Effector memory CD8-positive, alpha-beta T cell (primary cell): ENCODE results near the gene RBP3.

ENCODE experiments used
- ATAC-seq: fragments of 150-1000 bp; cut with Tn5 transposase; replicated peaks from 2 replicates; pipeline ENCODE4 v1.10.0; 2021; ENCODE audit warnings: mild to moderate bottlenecking, moderate library complexity
- DNase-seq, 3 experiments: peaks; one replicate each; pipeline ENCODE4 v3.0.0; 2021
- H3K27ac Mint-ChIP-seq, 2 donors: one replicate each; pipeline ENCODE4 v1.8.0; 2022; ENCODE audit warnings: mild to moderate bottlenecking in 2 of 2, mixed read lengths in 2 of 2, moderate library complexity in 2 of 2
- H3K27me3 Mint-ChIP-seq, 2 donors: one replicate each; pipeline ENCODE4 v1.8.0; 2022; ENCODE audit warnings: mixed read lengths in 2 of 2
- H3K36me3 Mint-ChIP-seq: one replicate; pipeline ENCODE4 v1.8.0; 2022; ENCODE audit warnings: mild to moderate bottlenecking, moderate library complexity, mixed read lengths; ENCODE audit not compliant: insufficient read depth
- H3K4me1 Mint-ChIP-seq, 2 donors: one replicate each; pipeline ENCODE4 v1.8.0; 2022; ENCODE audit warnings: low read depth in 2 of 2, mixed read lengths in 2 of 2
- H3K4me3 Mint-ChIP-seq, 2 donors: one replicate each; pipeline ENCODE4 v1.8.0; 2022; ENCODE audit warnings: mild to moderate bottlenecking in 2 of 2, mixed read lengths in 2 of 2, moderate library complexity in 2 of 2
- H3K9me3 Mint-ChIP-seq, 2 donors: one replicate each; pipeline ENCODE4 v1.8.0; 2022; ENCODE audit warnings: mixed read lengths in 2 of 2

The RBP3 gene

DNA sequence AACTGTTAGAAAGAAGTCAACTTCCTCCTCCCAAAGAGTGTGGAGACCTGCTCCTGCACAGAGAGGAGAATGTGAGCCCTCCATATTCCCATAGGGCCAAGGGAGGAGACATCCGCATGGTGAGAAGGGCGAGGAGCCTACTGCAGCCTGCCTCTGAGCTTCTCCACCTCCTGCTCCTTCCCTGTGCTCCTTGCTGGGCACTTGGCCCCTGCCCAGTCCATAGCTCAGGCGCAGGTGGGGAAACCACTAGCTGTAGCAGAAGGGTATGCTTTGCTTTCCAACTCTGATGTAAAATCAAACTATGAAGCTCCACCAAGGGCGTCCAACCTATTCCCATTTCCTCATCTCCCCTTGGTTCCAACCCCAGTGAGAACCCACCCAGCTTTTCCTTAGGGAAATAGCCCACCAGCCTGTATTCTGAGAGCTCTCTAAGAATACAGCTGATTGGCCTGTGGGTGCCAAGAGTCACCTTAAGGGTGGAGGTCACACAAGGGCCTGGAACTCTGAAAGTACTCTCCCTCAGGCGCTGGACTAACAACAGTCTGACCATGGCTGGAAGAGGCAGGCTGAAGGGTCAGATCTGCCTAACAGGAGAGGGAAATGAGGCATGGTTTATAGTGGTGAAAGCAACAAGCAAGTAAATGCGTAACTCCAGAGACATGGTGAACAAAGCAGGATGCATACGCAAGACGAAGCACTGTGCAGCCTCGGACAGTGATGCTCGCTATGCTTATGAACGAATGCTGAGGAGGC, 22.0 kb downstream of the RBP3 start:
- ATAC-seq, result no peak
- Mint-ChIP-seq H3K4me1 (peaks cover 0 to 2% of the 10 kb centered on the region in 2 donors), H3K27ac (no peak overlapping the region), H3K9me3 (no peaks in the 10 kb centered on the region), H3K36me3 (no peaks in the 10 kb centered on the region), H3K27me3 (peaks cover 5 to 27% of the 10 kb centered on the region in 2 donors), H3K4me3 (no peak overlapping the region)
- no peak for DNase-seq

DNA sequence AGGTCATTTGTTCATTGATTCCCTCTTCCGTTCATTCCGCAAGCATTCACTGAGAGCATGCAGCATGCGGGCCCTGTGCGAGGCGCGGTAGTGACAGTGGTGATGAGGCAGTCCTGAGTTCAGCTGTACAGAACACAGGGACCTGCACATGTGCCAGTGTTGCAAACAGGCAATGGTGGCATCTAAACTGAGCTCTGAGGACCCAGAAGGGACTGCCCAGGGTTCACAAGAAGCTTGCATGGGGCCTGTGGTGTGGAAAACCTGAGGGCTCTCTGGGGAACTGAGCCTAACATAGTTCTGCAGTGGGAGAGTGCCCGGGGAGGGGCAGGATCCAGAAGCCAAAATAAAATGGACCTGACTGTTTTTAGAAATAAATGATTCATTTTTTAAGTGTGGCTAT, 22.7 kb downstream of the RBP3 start:
- H3K27me3 Mint-ChIP-seq, result peaks cover 9 to 27% of the 10 kb centered on the region in 2 donors

GRCh38 chr10:47371629-47372485, 23.7 kb downstream of the RBP3 start:
- no peaks in the 10 kb centered on the region for H3K36me3 Mint-ChIP-seq
- no peaks in the 10 kb centered on the region for H3K9me3 Mint-ChIP-seq
- peaks cover 0 to 2% of the 10 kb centered on the region in 2 donors for H3K4me1 Mint-ChIP-seq
- H3K27me3 Mint-ChIP-seq, result peaks cover 14 to 33% of the 10 kb centered on the region in 2 donors
- no peak overlapping the region for H3K4me3 Mint-ChIP-seq
- no peak for DNase-seq
- no peak overlapping the region for H3K27ac Mint-ChIP-seq
- no peak for ATAC-seq

More for the DNA sequence above, 22.7 kb downstream of the RBP3 start:
- DNase-seq, result no peak
- no peak overlapping the region for H3K27ac Mint-ChIP-seq
- peaks cover 0 to 2% of the 10 kb centered on the region in 2 donors for H3K4me1 Mint-ChIP-seq
- H3K9me3 Mint-ChIP-seq, result no peaks in the 10 kb centered on the region
- H3K4me3 Mint-ChIP-seq, result no peak overlapping the region
- ATAC-seq, result no peak
- H3K36me3 Mint-ChIP-seq, result no peaks in the 10 kb centered on the region

DNA sequence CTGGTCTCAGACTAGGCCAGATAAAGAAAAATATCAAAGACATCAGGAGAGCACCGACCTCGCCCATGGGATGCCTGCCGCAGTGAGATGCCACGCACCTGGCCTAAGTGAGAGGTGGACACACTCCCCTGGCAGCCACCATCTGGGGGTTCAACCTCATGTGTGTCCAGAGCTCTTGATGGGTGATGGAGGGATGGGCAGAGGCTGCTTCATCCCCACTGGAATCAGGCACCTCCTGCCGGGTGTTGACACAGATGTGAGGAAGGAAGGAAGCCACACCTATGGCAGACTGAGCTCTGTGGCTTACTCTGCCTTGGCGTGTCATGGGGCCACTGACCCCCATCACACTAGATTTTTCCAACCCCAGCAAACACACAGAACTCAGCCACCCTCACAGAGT, 24.6 kb downstream of the RBP3 start:
- H3K9me3 Mint-ChIP-seq, result no peaks in the 10 kb centered on the region

DNA sequence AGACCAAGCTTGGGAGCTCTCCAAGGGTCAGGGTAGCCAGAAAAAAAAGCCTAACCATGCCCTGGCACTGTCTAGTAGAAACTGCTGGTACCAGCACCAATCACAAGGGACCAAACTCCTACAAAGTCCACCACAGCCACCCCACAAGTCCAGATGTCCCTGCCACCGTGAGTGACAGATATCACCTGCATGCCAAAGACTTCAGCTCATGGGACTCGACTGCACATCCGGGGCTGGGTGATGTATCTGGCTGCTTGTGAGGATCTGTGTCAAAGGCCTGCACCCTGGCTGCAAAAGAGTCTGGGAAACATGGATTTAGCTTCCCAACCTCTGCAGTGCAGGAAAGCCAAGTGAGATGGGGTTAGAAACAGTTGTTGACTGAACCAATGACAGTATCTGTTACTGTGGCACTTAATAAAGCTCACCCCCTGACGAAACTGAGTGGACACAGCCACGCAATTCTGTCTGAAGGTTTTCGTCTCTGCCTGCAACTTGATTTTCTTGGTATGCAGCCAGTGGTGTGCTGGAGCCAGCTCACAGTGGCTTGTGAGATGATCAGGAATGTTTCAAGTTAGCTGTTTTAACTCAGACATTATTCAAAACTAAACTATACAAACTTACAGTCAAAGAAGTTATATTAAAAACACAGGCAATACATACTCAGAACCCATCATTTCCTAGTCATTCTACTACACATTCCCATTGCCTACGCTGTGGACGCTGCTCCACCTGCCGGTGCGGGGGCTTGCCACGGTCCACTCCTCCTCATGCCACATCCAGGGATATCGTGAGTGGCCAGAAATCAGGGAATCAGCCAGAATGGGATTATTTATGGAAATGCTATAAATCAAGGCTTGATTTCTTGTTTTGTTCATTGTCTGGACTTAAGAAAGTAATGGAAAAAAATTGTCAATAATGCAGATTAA, 26.7 kb downstream of the RBP3 start:
- H3K27me3 Mint-ChIP-seq, result peaks cover 38 to 63% of the 10 kb centered on the region in 2 donors
- no peaks in the 10 kb centered on the region for H3K9me3 Mint-ChIP-seq
- no peak overlapping the region for H3K27ac Mint-ChIP-seq
- H3K4me3 Mint-ChIP-seq, result no peak overlapping the region
- H3K36me3 Mint-ChIP-seq, result no peaks in the 10 kb centered on the region
- peaks cover 0 to 4% of the 10 kb centered on the region in 2 donors for H3K4me1 Mint-ChIP-seq
- ATAC-seq, result no peak
- no peak for DNase-seq

More for the DNA sequence above, 24.6 kb downstream of the RBP3 start:
- Mint-ChIP-seq H3K27me3 (peaks cover 22 to 42% of the 10 kb centered on the region in 2 donors), H3K4me1 (peaks cover 0 to 4% of the 10 kb centered on the region in 2 donors), H3K36me3 (no peaks in the 10 kb centered on the region), H3K27ac (no peak overlapping the region), H3K4me3 (no peak overlapping the region)
- ATAC-seq (no peak), DNase-seq (no peak)

DNA sequence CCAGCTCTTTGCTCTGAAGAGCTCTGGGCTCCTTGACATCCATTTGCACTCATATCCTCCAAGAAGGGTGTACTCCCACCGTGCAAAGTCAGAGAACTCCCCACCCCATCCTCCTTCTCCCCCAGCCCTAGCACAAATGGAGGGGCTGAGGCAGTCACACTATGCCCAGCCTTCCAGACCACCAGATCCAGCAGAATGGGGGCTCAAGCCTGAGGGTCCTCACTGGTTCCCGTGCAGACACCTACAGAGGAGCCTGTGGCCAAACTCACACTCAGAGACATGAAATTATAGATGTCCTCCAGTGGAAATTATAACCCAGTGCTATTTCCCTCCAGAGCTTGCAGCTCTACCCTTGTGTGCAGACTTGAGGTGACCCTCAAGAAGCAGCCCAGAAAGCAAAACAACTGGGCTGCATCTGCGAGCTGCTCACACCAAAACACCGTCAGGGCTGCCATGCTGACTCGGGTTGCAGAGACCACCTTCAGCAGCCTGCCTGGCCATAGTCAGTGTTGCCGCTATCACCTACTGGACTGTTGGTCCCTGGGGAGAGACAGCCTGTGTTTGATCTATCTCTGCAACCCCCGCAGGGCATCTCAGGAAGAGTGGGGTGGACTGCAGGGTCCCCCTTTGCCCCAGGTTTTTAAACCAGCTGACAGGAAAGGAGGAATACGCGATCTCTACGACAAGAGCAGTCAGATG, 28.5 kb downstream of the RBP3 start:
- Mint-ChIP-seq H3K27me3 (peaks cover 49 to 81% of the 10 kb centered on the region in 2 donors), H3K4me1 (peaks cover 0 to 4% of the 10 kb centered on the region in 2 donors)

DNA sequence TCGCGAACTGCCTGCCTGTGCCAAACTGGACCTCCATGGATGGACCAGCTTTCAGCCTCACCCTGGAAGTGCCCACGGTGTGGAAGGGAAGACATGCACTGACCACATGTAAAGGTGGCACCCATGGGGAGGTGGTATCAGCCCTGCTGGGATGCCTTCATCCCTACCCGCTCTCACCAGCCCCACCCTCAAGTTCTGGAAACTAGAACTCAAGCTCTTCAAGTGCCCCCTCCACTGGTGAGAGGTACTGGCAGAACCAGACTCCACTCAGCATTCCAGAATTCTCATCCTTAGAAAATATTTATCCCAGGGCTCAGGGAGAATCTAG, 30.0 kb downstream of the RBP3 start:
- H3K4me1 Mint-ChIP-seq, result peaks cover 0 to 2% of the 10 kb centered on the region in 2 donors
- no peak overlapping the region for H3K4me3 Mint-ChIP-seq
- no peak for ATAC-seq
- no peak for DNase-seq
- H3K27ac Mint-ChIP-seq, result no peak overlapping the region
- no peaks in the 10 kb centered on the region for H3K9me3 Mint-ChIP-seq
- peaks cover 57 to 88% of the 10 kb centered on the region in 2 donors for H3K27me3 Mint-ChIP-seq
- H3K36me3 Mint-ChIP-seq, result no peaks in the 10 kb centered on the region

More for the DNA sequence above, 28.5 kb downstream of the RBP3 start:
- H3K4me3 Mint-ChIP-seq, result no peak overlapping the region
- no peak overlapping the region for H3K27ac Mint-ChIP-seq
- ATAC-seq (no peak), DNase-seq (no peak)
- no peaks in the 10 kb centered on the region for H3K36me3 Mint-ChIP-seq
- no peaks in the 10 kb centered on the region for H3K9me3 Mint-ChIP-seq

- peaks cover 64 to 89% of the 10 kb centered on the region in 2 donors for H3K27me3 Mint-ChIP-seq
- H3K36me3 Mint-ChIP-seq, result no peaks in the 10 kb centered on the region
- peaks cover 4 to 8% of the 10 kb centered on the region in 2 donors for H3K4me1 Mint-ChIP-seq
- no peak overlapping the region for H3K27ac Mint-ChIP-seq
- DNase-seq (no peak), ATAC-seq (no peak)
- no peaks in the 10 kb centered on the region for H3K9me3 Mint-ChIP-seq
- no peak overlapping the region for H3K4me3 Mint-ChIP-seq
These were observed 30.7 kb downstream of the RBP3 start for GRCh38 chr10:47378606-47379444.

DNA sequence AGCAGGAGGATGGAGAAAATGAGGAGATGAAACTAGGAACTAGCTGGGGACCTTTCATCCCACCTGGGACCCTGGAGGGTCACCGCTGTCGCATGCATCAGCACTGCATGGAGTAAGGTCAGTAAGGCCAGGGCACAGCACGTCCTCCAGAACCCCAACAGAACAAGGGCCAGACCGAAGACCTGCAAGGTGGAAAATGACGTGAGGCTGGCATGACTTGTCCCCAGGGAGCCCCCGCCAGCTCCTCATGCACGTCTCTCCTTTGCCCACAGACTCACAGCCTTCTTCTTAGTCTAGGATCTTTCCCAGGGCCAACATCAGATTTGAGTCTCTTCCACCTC, 31.3 kb downstream of the RBP3 start:
- Mint-ChIP-seq H3K27me3 (peaks cover 67 to 94% of the 10 kb centered on the region in 2 donors), H3K4me1 (peaks cover 6 to 9% of the 10 kb centered on the region in 2 donors)

DNA sequence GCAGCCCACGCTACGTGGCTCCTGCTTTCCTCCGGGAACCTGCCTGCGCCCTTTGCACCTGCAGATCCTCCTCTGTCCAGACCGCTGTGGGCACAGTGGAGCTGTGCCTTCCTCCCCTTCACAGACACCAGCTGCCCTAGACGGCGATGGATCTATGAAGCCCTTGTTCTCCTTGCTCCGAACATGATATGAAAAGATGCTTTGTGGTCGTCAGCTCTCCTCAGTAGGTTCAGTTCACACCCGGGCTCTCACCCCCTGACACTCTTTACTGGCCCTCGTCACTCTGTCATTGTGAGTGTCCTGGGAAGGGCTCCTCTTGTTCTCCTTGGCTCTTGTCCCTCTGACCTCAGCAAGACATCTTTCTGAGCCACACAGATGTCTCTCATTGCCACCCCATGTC, 31.7 kb downstream of the RBP3 start:
- peaks cover 70 to 95% of the 10 kb centered on the region in 2 donors for H3K27me3 Mint-ChIP-seq
- DNase-seq (no peak), ATAC-seq (no peak)
- no peaks in the 10 kb centered on the region for H3K36me3 Mint-ChIP-seq
- H3K27ac Mint-ChIP-seq, result no peak overlapping the region
- no peak overlapping the region for H3K4me3 Mint-ChIP-seq
- no peaks in the 10 kb centered on the region for H3K9me3 Mint-ChIP-seq
- H3K4me1 Mint-ChIP-seq, result peaks cover 10 to 12% of the 10 kb centered on the region in 2 donors

More for the DNA sequence above, 31.3 kb downstream of the RBP3 start:
- ATAC-seq (no peak), DNase-seq (no peak)
- H3K36me3 Mint-ChIP-seq, result no peaks in the 10 kb centered on the region
- no peaks in the 10 kb centered on the region for H3K9me3 Mint-ChIP-seq
- no peak overlapping the region for H3K27ac Mint-ChIP-seq
- H3K4me3 Mint-ChIP-seq, result no peak overlapping the region

DNA sequence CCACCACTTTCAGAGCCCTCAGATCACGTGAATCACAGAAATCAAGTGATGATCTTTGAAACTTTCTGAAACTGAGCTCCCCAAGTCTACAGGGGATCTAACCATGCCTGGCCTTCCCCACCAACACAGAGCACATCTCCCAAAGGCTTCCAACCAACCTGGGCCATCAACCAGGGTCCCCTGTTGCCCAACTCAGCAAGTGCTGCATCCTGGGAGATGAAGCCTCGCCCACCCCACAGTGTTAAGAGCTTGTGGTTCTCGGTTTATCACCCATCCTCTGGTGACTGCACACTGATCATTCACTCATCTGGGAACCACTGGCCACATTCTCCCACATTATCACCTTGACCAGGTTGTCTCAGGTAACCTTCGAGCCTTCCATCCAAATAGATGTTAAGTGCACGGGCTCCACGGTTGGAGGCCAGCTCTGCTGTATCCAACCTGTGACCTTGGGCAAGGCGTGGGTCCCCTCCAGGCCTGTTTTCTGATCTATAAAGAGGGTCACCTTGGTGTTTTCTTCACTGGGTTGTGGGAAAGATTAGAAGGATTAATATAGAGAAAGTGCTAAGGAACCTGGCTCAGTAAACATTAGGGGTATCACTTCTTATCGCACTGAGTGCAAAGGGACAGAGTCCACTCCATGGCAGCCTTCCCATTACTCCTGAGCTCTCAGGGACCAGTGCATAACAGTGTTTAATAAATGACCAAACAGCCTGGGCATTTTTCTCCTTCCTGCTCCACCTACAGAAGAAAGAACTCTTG, 32.4 kb downstream of the RBP3 start:
- Mint-ChIP-seq H3K27me3 (peaks cover 70 to 95% of the 10 kb centered on the region in 2 donors), H3K27ac (no peak overlapping the region), H3K9me3 (no peaks in the 10 kb centered on the region), H3K4me3 (no peak overlapping the region), H3K36me3 (no peaks in the 10 kb centered on the region), H3K4me1 (peaks cover 11 to 13% of the 10 kb centered on the region in 2 donors)
- ATAC-seq (no peak), DNase-seq (no peak)

DNA sequence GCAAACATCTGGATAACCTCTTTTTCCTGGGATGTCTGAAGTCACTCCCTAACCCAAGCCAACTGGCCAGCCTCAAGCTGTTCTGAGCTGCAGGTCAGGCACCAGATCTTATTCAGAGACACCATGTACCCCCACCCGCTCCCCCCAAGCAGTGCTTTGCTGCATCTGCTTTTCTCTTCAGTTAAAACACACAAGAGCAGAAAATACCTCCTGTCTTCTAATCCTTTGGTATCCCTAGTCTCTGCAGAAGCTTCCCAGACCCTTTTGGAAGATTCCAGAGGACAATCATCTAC, 32.9 kb downstream of the RBP3 start:
- Mint-ChIP-seq H3K4me3 (no peak overlapping the region), H3K36me3 (no peaks in the 10 kb centered on the region), H3K4me1 (peaks cover 11 to 13% of the 10 kb centered on the region in 2 donors), H3K27me3 (peaks cover 70 to 95% of the 10 kb centered on the region in 2 donors), H3K27ac (no peak overlapping the region), H3K9me3 (no peaks in the 10 kb centered on the region)
- ATAC-seq (no peak), DNase-seq (no peak)
